K562 (cell line): ENCODE measurements around the gene LAX1. TPM values are rescaled to one million over a fixed set of nuclear protein-coding genes. Genes with fewer than 3 reads are reported as not detected.
A peak's percentile ranks its signal among the peaks of the same experiment; 100 is the strongest.

Experiments
- BRCA1 ChIP-seq, 2 experiments: fragments of 450-650 bp in 1 of 2; sonication (generic) in 1 of 2; formaldehyde crosslinking in 1 of 2; IDR thresholded peaks; 2 replicates each; pipeline versions ENCODE4 v1.5.0 to v1.6.1; 2017 to 2020; ENCODE audit warnings: mild to moderate bottlenecking in 1 of 2, missing genetic modification reagents in 1 of 2
- CBX3 ChIP-seq, 2 experiments: IDR thresholded peaks; 1 replicate in 1 of 2; 2 replicates in 1 of 2; pipeline ENCODE4 v1.6.1; 2012; ENCODE audit warnings: inconsistent platforms in 2 of 2, low read length in 2 of 2, borderline replicate concordance in 1 of 2, control low read depth in 1 of 2
- FOXK2 ChIP-seq, 2 experiments: fragments of 450-650 bp; IDR thresholded peaks in 1 of 2; conservative IDR thresholded peaks in 1 of 2; 2 replicates each; pipeline ENCODE4 v1.6.1; 2016; ENCODE audit warnings: low read depth in 2 of 2, mild to moderate bottlenecking in 1 of 2
- L3MBTL2 ChIP-seq: fragments of 450-650 bp; IDR thresholded peaks from 2 replicates; pipeline ENCODE4 v1.6.1; 2016; ENCODE audit warnings: mild to moderate bottlenecking, moderate library complexity
- MYC ChIP-seq, 2 experiments: fragments of 250-450 bp in 1 of 2; sonication (Bioruptor Pico) in 1 of 2; IDR thresholded peaks; 2 replicates each; pipeline versions ENCODE4 v1.5.1 to v1.6.1; 2012 to 2021; ENCODE audit warnings: low read depth in 2 of 2, borderline replicate concordance in 1 of 2, improper control_type of control experiment in 1 of 2, low read length in 1 of 2, mild to moderate bottlenecking in 1 of 2, moderate library complexity in 1 of 2
- PBX2 ChIP-seq, 2 experiments: IDR thresholded peaks in 1 of 2; conservative IDR thresholded peaks in 1 of 2; 2 replicates each; pipeline ENCODE4 v1.6.1; 2016; ENCODE audit warnings: low read depth in 2 of 2, mild to moderate bottlenecking in 1 of 2, missing compliant biosample characterization in 1 of 2, missing genetic modification characterization in 1 of 2, moderate library complexity in 1 of 2
- RAD21 ChIP-seq, 2 experiments: fragments of 250-450 bp in 1 of 2; fragments of 450-650 bp in 1 of 2; sonication (Bioruptor Pico) in 1 of 2; formaldehyde crosslinking in 1 of 2; IDR thresholded peaks in 1 of 2; conservative IDR thresholded peaks in 1 of 2; 2 replicates each; pipeline versions ENCODE4 v1.4.0 to v1.8.0; 2020 to 2022; ENCODE audit warnings: mild to moderate bottlenecking in 2 of 2, moderate library complexity in 1 of 2
- RAD51 ChIP-seq: fragments of 450-650 bp; IDR thresholded peaks from 2 replicates; pipeline ENCODE4 v1.7.1; 2016; ENCODE audit warnings: low read depth, mild to moderate bottlenecking, borderline replicate concordance
- USF1 ChIP-seq: sonication (generic); formaldehyde crosslinking; IDR thresholded peaks from 2 replicates; pipeline ENCODE4 v1.9.0; 2022; ENCODE audit warnings: mild to moderate bottlenecking, missing genetic modification reagents
- ZNF316 ChIP-seq: fragments of 450-650 bp; IDR thresholded peaks from 2 replicates; pipeline ENCODE4 v1.6.1; 2016
- polyA plus RNA-seq, 8 experiments: library from polyadenylated mRNA; depleted of rRNA in 4 of 8; stranded (reverse) in 5 of 8; unstranded in 3 of 8; fragments of >200 nt; fragmentation: Nextera tagmentation in 2 of 8; fragmentation: Illumina TruSeq in 1 of 8; extraction: Ambion mirVana in 2 of 8; extraction: Trizol in 1 of 8; gene quantifications; 2 replicates each; pipeline versions ENCODE4 v1.2.1 to v1.2.3, GENCODE V29; 2011 to 2014; ENCODE audit warnings: inconsistent platforms in 1 of 8, missing spikeins in 1 of 8
- total RNA-seq, 7 experiments: library from RNA; depleted of rRNA in 6 of 7; stranded (reverse); fragments of >200 nt in 6 of 7; fragmentation: Illumina TruSeq in 2 of 7; extraction: Trizol in 2 of 7; gene quantifications; 2 replicates each; pipeline versions ENCODE4 v1.2.1 to v1.2.3, GENCODE V29; 2011 to 2021; ENCODE audit warnings: low replicate concordance in 1 of 7
- TF ChIP-seq, protein P1 (sequence below), 2 experiments: fragments of 450-650 bp; formaldehyde crosslinking in 1 of 2; IDR thresholded peaks; 2 replicates each; pipeline versions ENCODE4 v1.4.0 to v1.6.1; 2014 to 2020; ENCODE audit warnings: mild to moderate bottlenecking in 2 of 2, borderline replicate concordance in 1 of 2, low read depth in 1 of 2

The LAX1 gene
- total and polyA plus RNA-seq, 9 of the 15 experiments (the other 6 are each of a cell fraction or from before 2014, with no cell fraction given) = not detected

- TF ChIP-seq ZNF316 = 0 out of 2 replicates have a peak, but pooled peaks have one; percentile 1
- no peak for TF ChIP-seq BRCA1 (IDR thresholded peaks at IDR 0.05)
- TF ChIP-seq BRCA1 (CRISPR knock-in tag; IDR thresholded peaks at IDR 0.05) = no peak
- peak; percentile 73 for TF ChIP-seq L3MBTL2
- TF ChIP-seq, protein P1, sequence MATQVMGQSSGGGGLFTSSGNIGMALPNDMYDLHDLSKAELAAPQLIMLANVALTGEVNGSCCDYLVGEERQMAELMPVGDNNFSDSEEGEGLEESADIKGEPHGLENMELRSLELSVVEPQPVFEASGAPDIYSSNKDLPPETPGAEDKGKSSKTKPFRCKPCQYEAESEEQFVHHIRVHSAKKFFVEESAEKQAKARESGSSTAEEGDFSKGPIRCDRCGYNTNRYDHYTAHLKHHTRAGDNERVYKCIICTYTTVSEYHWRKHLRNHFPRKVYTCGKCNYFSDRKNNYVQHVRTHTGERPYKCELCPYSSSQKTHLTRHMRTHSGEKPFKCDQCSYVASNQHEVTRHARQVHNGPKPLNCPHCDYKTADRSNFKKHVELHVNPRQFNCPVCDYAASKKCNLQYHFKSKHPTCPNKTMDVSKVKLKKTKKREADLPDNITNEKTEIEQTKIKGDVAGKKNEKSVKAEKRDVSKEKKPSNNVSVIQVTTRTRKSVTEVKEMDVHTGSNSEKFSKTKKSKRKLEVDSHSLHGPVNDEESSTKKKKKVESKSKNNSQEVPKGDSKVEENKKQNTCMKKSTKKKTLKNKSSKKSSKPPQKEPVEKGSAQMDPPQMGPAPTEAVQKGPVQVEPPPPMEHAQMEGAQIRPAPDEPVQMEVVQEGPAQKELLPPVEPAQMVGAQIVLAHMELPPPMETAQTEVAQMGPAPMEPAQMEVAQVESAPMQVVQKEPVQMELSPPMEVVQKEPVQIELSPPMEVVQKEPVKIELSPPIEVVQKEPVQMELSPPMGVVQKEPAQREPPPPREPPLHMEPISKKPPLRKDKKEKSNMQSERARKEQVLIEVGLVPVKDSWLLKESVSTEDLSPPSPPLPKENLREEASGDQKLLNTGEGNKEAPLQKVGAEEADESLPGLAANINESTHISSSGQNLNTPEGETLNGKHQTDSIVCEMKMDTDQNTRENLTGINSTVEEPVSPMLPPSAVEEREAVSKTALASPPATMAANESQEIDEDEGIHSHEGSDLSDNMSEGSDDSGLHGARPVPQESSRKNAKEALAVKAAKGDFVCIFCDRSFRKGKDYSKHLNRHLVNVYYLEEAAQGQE (IDR thresholded peaks at IDR 0.05; ENCODE audit: borderline replicate concordance) = peak; percentile 13; the same call in 1 of the 2 replicates
- TF ChIP-seq, protein P1 (CRISPR knock-in tag; IDR thresholded peaks at IDR 0.05; ENCODE audit: low read depth) = no peak
- 0 out of 3 replicates have a peak, but pooled peaks of 1 of the 2 experiments have one; percentile 41 for TF ChIP-seq CBX3 (IDR thresholded peaks at IDR 0.05; ENCODE audit: borderline replicate concordance in 1 of 2, low read length in 2 of 2)
- peak; percentile 68; the same call in 1 of the 2 replicates for TF ChIP-seq RAD51
- peak in 1 of 2 experiments; percentile 30; a peak in 2 of 4 replicates for TF ChIP-seq RAD21 (CRISPR knock-in tag; conservative IDR thresholded peaks at IDR 0.05 in 1 of 2, IDR thresholded peaks at IDR 0.05 in 1 of 2)
- peak; percentile 83 for TF ChIP-seq USF1 (CRISPR knock-in tag)
- no peak for TF ChIP-seq PBX2 (CRISPR knock-in tag; IDR thresholded peaks at IDR 0.05; ENCODE audit: low read depth)
- peak; percentile 64 for TF ChIP-seq PBX2 (tag; conservative IDR thresholded peaks at IDR 0.05; ENCODE audit: low read depth)
- 0 out of 4 replicates have a peak, but pooled peaks of 1 of the 2 experiments have one; percentile 21 for TF ChIP-seq FOXK2 (conservative IDR thresholded peaks at IDR 0.05 in 1 of 2, IDR thresholded peaks at IDR 0.05 in 1 of 2; ENCODE audit: low read depth in 2 of 2)
- 0 out of 2 replicates have a peak, but pooled peaks have one; percentile 32 for TF ChIP-seq MYC (IDR thresholded peaks at IDR 0.05; ENCODE audit: low read depth, low read length)
- TF ChIP-seq MYC (CRISPR knock-in tag; IDR thresholded peaks at IDR 0.05; ENCODE audit: borderline replicate concordance, low read depth) = no peak
Observed at GRCh38 chr1:203733009-203733863, 31.7 kb upstream of the LAX1 start (continued).
